ENCODE results near the gene GADD45B.
"Not testable (repeated sequence)": the region's sequence is repeated elsewhere in the genome, so short reads cannot be mapped to it uniquely, and the experiment has no call there.

The GADD45B gene

DNA sequence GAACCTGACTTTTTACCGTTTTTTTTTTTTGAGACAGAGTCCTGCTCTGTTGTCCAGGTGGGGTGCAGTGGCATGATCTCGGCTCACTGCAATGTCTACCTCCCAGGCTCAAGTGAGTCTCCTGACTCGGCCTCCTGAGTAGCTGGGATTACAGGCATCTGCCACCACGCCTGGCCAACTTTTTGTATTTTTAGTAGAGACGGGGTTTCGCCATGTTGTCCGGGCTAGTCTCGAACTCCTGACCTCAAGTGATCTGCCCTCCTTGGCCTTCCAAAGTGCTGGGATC is 6.1 kb upstream of the GADD45B start:
- DNase-seq, result not testable (repeated sequence)

DNA sequence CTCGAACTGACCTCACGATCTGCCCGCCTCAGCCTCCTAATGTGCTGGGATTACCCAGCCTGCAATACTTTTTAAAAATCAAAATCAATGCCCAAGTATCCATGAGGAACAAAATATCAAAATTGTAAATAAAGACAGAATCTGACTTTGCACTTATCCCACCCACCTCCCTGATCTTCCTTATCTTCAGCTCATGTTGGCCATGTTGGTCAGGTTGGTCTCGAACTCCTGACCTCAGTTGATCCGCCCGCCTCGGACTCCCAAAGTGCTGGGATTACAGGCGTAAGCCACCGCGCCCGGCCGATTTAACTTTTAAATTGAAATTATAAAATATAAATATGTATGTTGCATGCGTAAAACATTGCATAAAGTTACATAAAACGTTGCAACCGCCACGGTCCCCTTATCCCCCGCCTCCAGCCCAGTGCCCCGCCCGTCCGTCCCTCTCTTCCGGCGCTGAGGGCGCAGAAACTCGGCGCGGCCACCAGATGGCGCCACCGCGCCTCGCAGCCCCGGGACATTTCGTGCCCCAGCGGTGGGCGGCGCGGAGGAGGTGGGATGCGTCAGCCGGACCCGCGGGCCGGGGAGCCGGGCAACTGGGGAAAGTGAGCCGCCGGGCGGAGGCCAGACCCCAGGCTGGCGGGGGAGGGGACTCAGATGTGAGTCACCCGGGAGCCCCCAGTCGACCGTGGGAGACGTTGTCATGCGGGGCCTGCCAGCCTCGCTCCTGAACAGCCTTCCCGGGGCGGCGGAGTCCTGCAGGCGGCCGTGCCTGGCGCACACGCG is 1.5 kb upstream of the GADD45B start:
- DNase-seq, result peak; percentile 31

DNA sequence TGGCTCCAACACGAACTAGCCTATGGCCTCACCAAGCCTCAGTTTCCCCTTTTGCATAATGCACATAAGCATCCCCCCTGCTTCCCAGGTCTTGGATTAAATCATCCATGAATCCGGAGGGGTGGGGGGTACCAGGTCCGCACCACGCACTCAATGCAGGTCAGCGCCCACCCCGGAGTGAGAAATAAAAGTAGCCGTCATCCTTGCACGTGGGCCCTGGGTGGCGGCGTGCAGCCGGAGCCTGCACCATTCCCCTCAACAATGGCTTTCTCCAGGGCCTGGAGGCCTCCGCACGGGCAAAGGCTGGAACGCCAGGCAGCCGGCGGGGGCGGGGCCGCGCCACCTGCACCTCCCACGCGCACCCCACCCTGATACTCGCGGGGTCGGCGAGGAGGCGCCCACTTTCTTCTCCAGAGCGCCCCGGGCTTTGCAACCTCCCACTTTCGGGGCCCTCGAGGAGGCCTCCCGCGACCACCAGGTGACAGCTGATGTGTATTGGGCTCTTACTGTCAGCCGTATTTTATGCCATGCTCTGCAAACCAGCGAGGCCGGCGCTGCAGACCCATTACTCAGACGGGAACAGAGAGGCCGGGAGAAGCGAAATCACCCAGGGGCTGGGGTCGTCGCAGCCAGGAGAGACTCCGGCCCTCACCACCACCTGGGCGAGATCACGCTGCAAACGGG is 767 bp upstream of the GADD45B start:
- DNase-seq, result peak; percentile 24

DNA sequence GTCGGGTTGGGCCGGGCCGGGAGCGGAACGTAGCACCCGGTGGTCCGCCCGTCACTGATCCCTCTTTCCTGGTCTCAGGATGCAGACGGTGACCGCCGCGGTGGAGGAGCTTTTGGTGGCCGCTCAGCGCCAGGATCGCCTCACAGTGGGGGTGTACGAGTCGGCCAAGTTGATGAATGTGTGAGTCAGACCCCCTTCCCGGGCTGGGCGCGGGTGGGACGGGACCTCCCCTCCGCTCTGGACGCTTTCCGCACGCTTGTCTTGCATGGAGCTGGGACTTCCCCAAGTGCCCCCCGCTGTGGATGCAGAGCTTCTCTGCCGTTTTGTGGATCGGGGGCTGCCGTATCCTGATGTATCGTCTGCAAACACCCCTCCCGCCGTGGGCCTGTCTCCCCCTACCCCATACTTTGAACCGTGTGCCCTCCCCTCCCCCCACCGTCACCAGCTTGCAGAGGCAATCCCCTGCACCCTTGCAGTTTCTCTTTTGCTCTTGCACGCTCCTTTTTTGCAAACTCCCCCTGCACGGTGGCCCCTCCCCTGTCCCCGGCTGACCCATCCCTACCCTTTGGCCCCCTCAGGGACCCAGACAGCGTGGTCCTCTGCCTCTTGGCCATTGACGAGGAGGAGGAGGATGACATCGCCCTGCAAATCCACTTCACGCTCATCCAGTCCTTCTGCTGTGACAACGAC is 669 bp downstream of the GADD45B start:
- DNase-seq, result no peak

DNA sequence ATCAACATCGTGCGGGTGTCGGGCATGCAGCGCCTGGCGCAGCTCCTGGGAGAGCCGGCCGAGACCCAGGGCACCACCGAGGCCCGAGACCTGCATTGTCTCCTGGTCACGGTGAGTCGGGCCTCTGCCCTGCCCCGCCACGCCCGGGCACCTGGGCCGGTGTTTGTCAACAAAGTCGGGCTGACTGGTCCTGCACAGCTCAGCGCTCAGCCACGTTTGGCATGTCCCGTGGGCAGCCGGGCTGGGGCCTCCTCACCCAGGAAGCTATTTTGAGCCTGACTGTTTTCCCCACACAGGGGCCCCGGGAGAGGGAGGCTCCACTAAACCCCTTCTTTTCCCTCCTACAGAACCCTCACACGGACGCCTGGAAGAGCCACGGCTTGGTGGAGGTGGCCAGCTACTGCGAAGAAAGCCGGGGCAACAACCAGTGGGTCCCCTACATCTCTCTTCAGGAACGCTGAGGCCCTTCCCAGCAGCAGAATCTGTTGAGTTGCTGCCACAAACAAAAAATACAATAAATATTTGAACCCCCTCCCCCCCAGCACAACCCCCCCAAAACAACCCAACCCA is 1.3 kb downstream of the GADD45B start:
- no peak for DNase-seq

DNA sequence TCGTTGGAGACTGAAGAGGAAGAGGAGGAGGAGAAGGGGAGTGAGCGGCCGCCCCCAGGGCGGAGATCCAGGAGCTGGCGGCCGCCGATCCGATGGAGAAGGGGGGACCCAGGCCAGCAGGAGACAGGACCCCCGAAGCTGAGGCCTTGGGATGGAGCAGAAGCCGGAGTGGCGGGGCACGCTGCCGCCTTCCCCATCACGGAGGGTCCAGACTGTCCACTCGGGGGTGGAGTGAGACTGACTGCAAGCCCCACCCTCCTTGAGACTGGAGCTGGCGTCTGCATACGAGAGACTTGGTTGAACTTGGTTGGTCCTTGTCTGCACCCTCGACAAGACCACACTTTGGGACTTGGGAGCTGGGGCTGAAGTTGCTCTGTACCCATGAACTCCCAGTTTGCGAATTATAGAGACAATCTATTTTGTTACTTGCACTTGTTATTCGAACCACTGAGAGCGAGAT is 1.8 kb downstream of the GADD45B start:
- no peak for DNase-seq

DNA sequence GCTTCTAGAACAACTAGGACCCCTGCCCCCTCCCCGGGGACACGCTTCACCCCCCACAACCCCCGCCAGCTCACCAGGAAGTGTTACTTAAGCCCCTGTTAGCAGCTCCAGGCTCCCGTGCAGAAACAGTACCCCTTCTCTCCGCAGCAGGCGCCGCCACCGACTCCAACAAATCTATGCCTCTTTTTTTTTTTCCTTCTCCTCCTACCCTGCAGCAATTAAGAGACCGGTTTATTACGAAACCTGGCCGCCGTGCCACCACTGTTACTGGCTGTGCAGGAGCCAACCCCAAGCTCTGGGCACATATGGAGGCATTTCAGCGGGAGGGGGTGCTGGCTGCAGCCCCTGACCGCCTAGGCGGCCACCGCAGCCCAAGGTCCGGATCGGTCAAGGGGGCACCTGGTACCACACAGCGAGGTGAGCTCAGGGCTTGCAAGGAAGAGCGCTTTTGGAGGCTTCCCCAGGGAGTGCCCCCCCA is 2.4 kb downstream of the GADD45B start:
- peak; percentile 86 for DNase-seq

DNA sequence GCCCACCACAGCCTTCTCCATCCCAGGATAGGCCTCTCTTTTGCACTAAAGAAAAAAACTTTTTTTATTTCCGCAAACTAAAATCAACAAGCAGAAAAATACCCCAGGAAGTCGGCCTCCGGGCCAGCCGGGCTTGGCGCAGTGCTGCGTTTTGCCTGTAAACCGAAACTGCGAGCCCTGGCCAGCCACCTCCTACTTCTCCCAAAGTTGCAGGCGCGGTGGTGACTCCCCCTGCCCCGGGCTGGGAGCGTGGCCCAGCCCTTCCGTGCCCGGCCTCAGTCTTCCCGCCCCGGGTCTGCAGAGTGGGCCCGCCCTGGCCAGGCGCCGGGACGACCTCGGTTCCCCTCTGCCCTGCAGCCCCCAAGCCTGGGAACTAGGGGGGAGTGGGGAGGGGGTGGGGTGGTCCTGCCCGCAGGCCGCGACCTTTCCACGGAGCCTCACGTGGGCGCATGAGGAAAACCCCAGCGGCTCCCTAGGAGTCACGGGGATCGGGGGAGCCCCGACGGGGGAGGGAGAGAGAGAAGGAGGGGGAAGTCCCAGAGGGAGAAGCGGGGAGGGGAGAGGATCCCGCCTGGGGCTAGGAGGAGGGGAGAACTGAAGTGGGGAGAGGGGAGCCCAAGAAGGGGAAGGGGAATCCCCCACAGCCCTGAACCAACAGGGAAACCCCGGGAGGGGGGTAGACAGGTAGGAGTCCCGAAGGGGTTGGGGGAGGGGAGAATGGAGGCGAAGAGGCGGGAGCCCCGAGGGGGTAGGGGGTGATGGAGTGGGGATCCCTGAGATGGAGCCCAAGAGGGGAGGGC is 3.0 kb downstream of the GADD45B start:
- no peak for DNase-seq

DNA sequence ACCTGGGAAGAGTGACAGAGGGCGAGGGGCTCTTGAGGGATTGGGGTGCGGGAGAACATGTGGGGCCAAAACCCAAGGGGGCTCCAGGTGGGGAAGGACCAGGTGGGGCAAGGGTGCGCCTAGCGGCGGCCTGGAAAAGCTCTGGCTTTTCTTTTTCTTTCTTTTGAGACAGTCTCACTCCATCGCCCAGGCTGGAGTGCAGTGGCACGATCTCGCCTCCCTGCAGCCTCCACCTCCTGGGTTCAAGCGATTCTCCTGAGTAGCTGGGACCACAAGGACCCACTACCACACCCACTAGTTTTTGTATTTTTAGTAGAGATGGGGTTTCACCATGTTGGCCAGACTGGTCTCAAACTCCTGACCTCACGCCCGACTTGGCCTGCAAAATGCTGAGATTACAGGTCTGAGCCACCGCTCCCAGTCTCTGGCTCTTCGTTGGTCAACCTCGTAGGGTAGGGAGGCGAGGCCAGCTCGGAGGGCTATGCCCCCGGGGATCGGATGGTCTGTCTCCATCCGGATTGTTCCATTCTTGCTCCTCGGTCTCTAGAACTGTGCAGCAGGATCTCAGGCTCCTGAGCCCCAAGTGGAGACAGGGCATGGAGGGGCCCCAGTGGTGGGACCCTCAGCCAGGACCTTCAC is 3.7 kb downstream of the GADD45B start:
- DNase-seq, result no peak

DNA sequence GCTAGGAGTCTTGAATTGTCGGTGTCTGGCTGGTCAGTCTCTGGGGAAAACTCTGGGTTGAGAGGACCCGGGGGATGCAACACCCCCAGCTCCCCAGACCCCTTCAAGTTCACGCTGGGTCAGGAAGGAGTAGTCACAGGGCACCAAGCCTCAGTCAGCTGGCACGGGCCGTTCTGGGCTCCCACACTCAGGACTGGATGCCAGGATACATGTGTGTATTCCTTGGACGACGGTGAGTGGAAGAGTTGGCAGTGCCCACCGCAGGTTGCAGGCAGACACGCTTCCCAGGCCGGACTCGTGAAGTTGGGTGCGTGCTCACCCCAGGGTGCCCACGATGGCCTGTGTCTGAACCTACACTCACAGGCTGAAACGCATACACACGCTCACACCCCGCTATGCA is 5.5 kb downstream of the GADD45B start:
- no peak for DNase-seq

DNA sequence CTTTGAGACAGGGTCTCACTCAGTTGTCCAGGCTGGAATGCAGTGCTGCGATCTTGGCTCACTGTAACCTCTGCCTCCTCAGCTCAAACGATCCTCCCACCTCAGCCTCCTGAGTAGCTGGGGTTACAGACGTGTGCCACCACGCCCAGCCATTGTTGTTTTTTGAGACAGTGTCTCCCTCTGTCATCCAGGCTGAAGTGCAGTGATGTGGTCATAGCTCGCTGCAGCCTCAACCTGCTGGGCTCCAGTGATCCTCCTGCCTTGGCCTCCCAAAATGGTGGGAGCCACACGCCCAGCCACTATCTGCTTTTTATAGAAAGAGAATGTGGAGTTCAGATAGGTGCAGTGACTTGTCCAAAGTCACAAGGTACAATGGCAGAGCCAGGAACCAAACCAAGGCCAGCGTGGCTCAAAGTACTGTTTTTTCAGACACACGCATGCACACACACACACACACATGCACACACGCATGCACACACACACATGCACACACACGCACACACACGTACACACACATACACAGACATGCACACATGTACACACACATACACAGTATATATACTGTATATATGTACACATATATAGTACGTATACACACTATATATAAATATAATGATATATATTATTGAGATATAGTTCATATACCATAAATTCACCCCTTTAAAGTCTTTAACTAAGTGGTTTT is 6.6 kb downstream of the GADD45B start:
- no peak for DNase-seq

DNA sequence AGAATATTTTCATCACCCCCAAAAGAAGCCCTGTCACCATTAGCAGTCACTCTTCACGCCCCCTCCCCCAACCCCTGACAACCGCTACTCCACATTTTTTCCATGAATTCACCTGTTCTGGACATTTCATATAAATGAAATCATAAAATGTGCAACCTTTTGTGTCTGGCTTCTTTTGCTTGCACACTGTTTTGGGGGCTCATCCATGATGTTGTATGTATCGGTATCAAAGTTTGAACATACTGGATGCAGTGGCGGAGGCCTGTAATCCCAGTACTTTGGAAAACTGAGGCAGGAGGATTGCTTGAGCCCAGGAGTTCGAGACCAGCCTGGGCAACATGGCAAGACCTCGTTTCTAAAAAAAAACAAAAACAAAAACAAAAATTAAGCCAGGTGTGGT is 7.2 kb downstream of the GADD45B start:
- no peak for DNase-seq

DNA sequence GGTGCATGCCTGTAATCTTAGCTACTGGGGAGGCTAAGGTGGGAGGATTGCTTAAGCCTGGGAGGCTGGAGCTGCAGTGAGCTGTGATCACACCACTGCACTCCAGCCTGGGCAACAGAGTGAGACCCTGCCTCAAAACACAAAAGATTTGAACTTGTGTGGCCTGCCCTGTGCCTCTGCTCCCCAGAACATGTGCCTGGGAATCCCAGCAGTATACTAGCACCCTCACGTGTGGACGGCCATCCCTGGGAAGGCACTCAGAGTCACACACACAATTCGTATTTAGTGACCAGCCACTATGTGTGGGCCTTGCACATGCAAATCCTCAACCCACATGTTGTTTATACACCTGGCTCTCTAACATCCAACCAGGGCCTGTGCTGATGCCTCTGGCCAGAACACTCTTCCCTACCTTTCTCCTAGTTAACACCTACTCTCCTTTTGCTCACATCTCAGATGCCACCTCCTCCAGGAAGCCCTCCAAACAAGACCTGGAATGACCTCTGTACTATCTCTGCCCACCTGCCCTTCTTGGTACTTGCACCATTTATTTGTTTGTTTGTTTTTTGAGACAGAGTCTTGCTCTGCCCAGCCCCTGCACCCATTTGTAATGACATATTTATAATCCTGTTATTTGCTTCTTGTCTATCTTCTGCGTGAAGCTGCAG is 7.7 kb downstream of the GADD45B start:
- DNase-seq, result no peak

DNA sequence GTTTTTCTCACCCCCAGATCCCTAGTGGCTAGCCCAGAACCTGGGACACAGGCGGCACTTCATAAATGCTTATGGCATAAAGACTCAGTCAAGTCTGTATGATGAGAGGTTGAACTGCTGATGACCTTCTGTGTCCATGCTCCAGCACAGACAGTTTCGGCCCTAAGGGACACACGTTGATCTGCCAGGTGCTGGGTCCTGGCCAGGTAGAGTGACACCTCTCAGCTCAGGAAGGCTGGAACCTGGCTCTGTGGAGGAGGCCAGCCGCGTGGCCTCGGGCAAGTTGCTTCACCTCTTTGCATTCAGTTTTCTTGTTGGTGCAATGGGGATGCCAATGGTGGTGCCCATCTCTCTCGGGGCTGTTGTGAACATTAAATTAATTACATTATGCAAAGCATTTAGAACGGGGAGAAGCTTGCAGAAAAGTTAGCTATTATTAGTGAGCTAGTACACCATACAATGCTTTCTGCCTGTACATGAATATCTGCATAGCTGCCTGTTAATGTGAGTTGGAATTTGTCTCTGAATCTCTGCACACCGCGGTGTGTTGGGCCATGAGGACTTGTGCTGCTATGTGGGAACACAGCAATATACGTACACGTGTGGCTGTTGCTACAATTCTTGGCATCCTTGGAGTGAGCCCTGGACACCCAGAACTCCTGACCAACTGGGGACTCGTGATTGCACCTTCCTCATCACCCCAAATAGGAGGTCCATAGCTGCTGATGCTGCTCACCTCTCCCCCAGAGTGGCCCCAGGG is 8.4 kb downstream of the GADD45B start:
- DNase-seq, result no peak

DNA sequence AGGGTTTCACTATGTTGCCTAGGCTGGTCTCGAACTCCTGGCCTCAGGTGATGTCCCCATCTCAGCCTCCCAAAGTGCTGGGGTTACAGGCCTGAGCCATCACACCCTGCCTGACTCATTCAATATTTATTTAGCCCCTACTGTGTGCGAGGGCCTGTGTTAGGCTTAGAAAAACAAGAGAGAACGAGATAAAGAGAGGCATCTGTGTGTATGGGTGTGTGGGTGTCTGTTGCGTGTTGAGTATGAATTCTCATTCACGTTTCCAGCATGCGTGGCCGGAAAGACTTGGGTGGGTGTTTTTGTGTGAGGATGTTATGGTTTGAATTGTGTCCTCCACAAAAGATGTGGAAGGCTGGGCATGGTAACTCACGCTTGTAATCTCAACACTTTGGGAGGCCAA is 9.5 kb downstream of the GADD45B start:
- no peak for DNase-seq

DNA sequence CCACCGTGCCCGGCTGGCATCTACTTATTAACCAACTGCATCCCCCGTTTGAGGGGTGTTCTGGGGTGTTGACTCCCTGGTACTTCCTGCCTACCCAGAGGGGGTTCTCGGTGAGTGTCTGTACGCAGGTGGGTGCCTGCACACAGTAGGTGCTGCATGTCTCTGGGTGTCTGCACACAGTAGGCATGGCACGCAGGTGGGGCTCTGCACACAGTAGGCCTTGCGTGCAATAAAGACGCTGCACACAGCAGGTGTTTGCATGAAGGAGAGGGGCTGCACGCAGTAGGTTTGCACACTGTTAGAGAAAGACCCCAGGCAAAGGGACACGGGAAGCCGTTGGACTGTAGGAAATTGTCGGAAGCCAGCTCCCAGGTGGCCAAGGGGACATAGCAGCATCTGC is 11.2 kb downstream of the GADD45B start:
- DNase-seq, result no peak

DNA sequence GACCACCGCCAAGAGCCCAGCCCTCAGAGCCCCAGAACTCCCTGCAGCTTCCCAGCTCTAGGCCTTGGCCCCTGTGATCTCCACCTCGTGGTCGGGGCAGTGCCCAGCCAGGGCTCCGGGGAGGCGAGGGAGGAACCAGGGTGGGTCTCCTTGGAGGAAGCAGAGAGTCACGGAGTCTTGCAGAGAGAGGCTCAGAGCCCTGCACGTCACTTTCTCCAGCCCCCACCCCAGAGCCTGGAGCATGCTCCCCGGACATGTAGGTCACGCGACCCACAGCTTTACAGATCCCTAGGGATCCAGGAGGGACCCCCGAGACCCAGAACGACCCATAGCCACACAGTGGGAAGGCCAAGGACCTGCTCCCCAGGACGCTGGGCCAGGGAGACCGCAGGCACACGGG is 11.9 kb downstream of the GADD45B start:
- DNase-seq, result no peak

DNA sequence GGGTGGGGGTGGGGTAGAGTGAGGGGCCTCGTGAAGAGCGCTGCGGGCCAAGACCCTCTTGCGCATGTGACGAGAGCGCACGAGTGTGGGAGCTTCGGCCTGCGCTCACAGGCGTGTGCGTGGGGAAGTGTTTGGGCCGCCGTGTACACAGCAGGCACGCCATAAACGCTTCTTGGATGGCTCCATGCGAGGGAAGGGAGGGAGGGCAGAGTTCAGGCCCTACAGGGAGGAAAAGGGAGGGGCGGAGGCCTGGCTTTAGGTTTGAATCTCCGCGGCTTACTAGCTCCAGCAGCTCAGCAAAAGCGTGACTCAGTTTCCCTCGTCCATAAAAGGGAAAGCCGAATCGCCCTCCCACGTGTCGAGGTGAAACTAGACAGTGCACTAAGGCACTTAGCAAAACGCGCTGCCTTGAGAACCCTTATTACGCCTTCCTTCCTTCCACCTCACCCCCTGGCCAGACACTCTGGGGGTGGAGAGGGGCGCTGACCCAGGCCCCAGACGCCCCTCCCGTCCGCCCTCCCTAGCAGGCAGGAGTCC is 12.5 kb downstream of the GADD45B start:
- DNase-seq, result no peak

DNA sequence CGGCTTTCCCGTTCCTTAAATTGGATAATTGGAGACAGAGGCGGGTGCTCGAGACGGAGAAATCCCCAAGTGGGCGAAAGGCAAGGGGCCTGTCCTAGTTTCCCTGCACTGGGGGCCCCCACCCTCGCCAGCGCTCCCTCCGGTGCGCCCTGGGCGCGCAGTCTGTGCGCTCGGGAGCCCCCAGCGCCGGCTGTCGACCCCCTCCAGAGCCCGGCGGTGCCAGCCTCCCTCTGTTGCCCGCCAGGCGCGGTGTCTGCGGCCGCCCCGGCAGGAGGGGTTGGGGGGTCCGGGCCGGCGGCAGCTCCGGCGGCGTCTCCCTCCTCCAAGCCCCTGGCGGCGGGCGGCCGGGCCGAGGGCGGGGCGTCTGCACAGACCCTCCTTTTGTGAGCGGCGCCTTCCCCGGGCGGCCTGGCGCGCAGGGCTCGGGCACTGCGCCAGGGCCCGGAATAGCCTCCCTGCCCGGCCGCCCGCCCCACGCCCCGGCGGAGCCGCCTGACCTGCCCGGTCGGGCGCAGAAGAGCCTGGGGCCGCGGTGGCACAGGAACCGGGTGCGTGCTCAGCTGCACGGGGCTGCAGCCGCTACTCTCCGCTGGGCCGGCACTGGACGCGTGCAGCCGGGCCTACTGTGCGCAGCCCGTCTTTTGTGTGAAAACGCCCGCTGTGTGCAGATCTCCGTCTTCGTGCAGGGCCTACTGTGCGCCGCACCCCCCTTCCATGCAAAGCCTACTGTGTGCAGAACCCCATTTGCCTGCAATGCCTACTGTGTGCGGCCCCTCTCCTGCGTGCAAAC is 13.2 kb downstream of the GADD45B start:
- DNase-seq, result no peak

All from SIG-M5 (cell line).